ENCODE results near the gene RANBP3. TPM values are rescaled to one million over a fixed set of nuclear protein-coding genes. Genes with fewer than 3 reads are reported as not detected.
"Not testable (repeated sequence)": the region's sequence is repeated elsewhere in the genome, so short reads cannot be mapped to it uniquely, and the experiment has no call there.

Gene RANBP3
- total RNA-seq, 1 donor from 2014 or later, result 78.8 TPM

DNA sequence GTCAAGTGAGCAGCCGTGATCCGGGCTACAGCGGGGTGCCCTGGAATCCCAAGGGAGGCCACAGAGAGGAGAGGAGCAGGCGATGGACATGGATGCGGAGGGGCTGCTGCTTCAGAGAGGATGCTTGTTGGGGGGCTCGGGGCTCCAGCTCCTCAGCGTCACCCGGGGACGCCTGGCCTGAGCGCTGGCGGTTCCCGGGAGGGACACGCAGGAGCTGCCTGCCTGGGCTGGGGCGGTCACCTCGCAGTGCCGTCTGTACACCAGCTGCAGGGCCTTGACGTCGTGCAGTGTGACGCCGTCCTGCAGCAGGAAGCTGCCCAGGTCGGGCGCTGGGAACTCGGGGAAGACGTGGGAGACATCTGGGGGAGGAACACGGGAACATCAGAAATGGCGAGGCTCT is 29.9 kb upstream of the RANBP3 start:
- DNase-seq (ENCODE audit: low read depth), result no peak

GRCh38 chr19:6006896-6007295 is 29.0 kb upstream of the RANBP3 start:
- DNase-seq (ENCODE audit: low read depth), result no peak

- not testable (repeated sequence) for DNase-seq (ENCODE audit: low read depth)
Measured at GRCh38 chr19:6006070-6006446, 28.1 kb upstream of the RANBP3 start.

GRCh38 chr19:6005321-6006069 is 27.6 kb upstream of the RANBP3 start:
- DNase-seq (ENCODE audit: low read depth), result no peak

DNA sequence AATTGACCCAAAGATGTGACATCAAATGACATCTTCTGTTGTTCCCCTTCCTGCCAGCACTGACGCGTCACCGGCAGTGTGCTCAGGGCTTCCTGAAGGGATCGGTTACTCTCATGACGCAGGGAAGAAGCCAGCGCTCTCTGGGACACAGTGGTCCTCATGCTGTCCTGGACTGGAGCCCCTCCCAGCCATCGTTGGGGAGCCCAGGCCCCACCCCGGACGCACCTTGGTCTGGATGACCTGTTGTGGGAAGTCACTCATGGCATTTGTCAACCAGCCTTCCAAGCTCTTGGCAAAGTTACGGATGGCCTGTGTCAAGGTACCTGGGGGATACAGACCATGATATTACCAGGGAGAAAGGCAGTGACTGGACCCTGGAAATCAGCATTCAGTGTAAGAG is 26.0 kb upstream of the RANBP3 start:
- no peak for DNase-seq (ENCODE audit: low read depth)

GRCh38 chr19:6002591-6002990 is 24.7 kb upstream of the RANBP3 start:
- DNase-seq (ENCODE audit: low read depth), result no peak

GRCh38 chr19:6000228-6000847 is 22.4 kb upstream of the RANBP3 start:
- no peak for DNase-seq (ENCODE audit: low read depth)

DNA sequence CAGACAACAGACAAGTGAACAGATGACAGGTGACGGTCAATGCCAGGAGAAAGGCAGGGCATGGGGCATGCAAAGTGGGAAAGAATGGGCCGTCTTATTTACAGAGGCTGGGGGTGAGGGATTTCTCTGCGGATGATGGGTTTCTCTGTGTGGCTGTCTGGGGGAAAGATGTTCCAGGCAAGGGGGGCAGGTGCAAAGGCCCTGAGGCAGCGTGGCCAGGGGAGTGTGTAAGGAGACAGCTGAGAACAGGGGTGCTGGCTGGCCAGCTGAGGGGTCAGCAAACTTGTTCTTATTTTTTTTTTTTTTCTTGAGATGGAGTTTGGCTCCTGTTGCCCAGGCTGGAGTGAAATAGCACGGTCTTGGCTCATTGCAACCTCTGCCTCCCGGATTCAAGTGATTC is 21.8 kb upstream of the RANBP3 start:
- no peak for DNase-seq (ENCODE audit: low read depth)

- no peak for DNase-seq (ENCODE audit: low read depth)
Measured at GRCh38 chr19:5997371-5997770, 19.4 kb upstream of the RANBP3 start.

- no peak for DNase-seq (ENCODE audit: low read depth)
Measured at GRCh38 chr19:5996623-5997320, 18.8 kb upstream of the RANBP3 start.

DNA sequence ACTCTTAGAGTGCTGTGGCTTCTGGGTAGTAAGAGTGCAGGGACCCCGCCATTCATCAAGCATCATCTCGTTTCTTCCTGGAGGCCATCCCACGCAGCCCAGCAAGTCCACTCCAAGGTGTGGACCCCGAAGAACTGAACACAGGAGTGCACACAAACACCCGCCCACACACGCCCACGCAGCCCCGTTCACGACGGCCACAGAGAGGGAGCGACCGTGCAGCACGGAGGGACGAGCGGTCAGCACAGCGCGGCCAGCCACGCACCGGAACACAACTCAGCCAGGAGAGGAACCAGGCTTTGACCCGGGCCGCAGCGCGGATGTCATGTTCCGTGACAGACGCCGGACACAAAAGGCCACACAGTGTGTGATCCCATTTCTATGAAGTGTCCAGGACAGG is 18.2 kb upstream of the RANBP3 start:
- no peak for DNase-seq (ENCODE audit: low read depth)

GRCh38 chr19:5995606-5996005 is 17.7 kb upstream of the RANBP3 start:
- DNase-seq (ENCODE audit: low read depth), result no peak

DNA sequence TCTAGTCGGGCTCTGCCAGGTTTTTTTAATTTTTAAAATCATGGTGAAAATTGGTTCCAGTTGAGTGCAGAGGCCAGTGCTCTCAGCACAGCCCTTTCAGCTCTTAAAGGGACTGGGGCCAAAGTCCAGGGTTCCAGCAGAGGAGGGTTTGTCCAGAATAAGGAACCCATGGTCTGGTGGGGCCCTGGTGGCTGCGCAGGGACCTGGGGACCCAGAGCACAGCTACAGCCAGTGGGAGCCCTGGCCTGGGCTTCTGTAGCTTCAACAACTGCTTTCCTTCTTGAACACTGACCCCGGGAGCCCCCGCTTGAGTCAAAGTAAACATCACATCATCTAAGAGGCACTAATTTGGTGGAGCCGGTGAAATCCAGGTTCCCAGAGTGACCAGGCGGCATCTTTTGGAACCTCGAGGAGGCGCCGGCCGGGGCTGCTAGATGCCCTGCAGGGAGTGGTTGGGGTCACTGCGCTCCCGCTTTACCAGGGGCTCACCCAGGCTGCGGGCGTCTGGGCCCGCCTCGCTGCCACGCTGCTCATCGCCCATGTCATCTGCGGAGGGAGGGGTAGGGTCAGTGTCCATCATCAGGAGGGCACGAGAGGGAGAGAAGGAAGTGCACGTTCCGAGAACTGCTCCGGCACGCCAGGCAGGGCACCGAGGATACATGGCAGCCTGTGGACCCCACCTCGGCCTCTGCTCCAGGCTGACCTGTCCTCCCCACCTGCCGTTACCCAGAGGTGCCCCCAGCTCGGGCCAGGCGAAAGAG is 16.6 kb upstream of the RANBP3 start:
- no peak for DNase-seq (ENCODE audit: low read depth)

GRCh38 chr19:5993648-5994358 is 15.9 kb upstream of the RANBP3 start:
- DNase-seq (ENCODE audit: low read depth), result no peak

GRCh38 chr19:5993201-5993600 is 15.3 kb upstream of the RANBP3 start:
- no peak for DNase-seq (ENCODE audit: low read depth)

GRCh38 chr19:5992756-5993155 is 14.8 kb upstream of the RANBP3 start:
- DNase-seq (ENCODE audit: low read depth), result no peak

GRCh38 chr19:5991244-5991838 is 13.4 kb upstream of the RANBP3 start:
- DNase-seq (ENCODE audit: low read depth), result no peak

DNA sequence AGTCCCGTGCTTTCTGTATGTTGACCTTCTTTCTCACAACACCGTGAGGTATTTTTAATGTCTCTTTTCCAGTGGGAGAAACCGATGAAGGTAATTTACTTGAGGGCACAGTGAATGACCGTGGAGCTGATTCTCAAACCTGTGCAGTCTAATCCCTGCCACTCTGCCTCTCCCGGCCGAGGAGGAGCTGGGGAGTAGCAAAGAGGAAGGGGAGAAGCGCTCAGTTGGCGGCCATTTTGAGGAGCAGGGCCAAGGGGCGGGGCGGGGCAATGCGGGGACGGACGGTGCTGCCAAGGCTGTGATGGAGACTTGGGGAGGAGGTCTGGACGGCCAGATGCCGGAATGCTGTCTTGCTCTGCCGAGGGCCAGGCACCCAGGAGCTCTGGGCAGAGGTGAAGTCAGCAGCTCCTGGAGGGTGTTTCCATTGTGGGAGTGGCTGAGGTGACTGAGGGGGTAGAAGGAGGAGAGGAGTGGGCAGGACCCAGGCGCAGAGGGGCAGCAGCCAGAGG is 12.4 kb upstream of the RANBP3 start:
- no peak for DNase-seq (ENCODE audit: low read depth)

GRCh38 chr19:5989388-5990074 is 11.6 kb upstream of the RANBP3 start:
- no peak for DNase-seq (ENCODE audit: low read depth)
